Fibroblast of skin of right quadriceps (primary cell): Measurements from ENCODE around the gene F2RL2.

ENCODE experiments used
- DNase-seq: peaks from one replicate; pipeline ENCODE4 v3.0.0-alpha.2; 2013

F2RL2 gene

GRCh38 chr5:76582230-76583162 lies 40.7 kb downstream of the F2RL2 start:
- peak; percentile 49 for DNase-seq

GRCh38 chr5:76580981-76581380 lies 42.2 kb downstream of the F2RL2 start:
- no peak for DNase-seq

- peak; percentile 32 for DNase-seq
These were observed 43.9 kb downstream of the F2RL2 start for GRCh38 chr5:76579166-76579937.

- no peak for DNase-seq
These were observed 46.2 kb downstream of the F2RL2 start for GRCh38 chr5:76576996-76577395.

- no peak for DNase-seq
These were observed 46.8 kb downstream of the F2RL2 start for GRCh38 chr5:76576450-76576849.

- no peak for DNase-seq
These were observed 51.6 kb downstream of the F2RL2 start for GRCh38 chr5:76571559-76571958.

- no peak for DNase-seq
These were observed 53.0 kb downstream of the F2RL2 start for GRCh38 chr5:76570153-76570552.
